Measurements from ENCODE around the gene IFNLR1.

- peak; percentile 88 for TF ChIP-seq CTCF (IDR thresholded peaks at IDR 0.05; ENCODE audit: low read length)
- no peak for TF ChIP-seq EZH2phosphoT487 (IDR thresholded peaks at IDR 0.05; ENCODE audit: low read length)
Observed at GRCh38 chr1:24201941-24202440, 14.9 kb upstream of the IFNLR1 start.

Data from MM.1S (cell line).